GM19240 (cell line): ENCODE data around the gene CIPC.

Source experiments
- DNase-seq: peaks from one replicate; pipeline ENCODE4 v3.0.0; 2011; ENCODE audit warnings: low spot score; ENCODE audit not compliant: insufficient read length

The CIPC gene

DNA sequence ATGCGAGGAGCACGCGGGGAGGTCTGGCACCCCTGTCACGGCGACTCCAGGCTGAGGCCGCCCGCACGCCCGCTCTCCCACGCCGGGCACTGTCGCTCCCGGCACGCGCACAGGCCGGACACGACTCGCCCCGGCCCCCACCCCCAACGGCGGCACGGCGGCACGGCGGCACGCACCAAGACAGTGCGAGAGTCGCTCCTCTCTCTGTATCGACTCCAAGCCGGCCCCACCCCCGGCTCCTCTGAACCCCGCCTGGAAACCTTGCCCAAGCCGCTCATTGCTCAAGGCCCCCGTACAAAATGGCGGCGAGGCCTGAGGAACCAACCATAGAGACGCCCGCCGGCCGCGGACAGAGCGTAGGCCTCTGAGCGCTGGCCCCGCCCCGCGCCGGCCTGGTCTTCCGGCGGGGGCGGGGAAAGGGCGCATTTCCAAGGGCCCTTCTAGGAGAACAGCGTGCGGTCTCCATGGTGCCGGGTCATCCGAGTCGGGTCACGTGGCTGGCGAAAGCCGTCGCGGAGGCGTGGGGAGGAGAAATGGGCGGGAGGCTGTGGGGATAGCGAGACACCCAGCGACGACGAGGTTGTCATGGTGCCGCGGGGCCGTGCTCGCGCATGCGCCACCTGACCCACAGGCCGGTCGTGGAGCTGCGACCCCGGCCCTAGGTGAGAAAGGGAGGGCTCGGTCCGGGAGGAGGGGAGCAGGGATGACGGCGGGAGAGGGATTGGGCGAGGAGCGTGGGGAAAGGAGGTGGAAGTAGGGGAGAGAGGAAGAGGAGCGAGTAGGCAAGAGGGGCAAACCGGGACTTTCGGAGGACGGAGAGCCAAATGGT, at the start of gene CIPC:
Gene CIPC (plus strand): TSS at position 559 of the 829 bp plus-strand sequence. CDS start 7,451 bp downstream, outside the sequence.
- DNase-seq, result peak; percentile 86

DNA sequence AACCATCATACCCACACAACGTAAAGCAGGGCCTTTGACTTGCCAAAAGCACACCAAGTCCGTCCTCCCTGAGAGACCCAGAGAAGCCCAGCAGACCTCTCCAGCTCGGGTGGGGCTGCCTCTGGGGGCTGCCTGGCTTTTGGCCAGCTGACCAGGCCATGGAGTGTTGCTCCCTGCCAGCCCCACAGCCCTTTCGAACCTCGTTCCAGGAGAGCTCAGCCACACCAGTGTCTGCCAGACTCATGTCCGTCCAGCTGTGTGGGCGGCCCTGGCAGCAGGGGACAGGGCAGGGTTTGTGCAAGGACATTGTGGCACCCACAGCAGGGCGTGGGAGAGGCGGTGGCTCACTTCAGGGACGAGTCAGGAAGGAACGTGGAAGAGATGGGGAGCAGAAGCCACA, 46.9 kb upstream of the CIPC start:
- no peak for DNase-seq

DNA sequence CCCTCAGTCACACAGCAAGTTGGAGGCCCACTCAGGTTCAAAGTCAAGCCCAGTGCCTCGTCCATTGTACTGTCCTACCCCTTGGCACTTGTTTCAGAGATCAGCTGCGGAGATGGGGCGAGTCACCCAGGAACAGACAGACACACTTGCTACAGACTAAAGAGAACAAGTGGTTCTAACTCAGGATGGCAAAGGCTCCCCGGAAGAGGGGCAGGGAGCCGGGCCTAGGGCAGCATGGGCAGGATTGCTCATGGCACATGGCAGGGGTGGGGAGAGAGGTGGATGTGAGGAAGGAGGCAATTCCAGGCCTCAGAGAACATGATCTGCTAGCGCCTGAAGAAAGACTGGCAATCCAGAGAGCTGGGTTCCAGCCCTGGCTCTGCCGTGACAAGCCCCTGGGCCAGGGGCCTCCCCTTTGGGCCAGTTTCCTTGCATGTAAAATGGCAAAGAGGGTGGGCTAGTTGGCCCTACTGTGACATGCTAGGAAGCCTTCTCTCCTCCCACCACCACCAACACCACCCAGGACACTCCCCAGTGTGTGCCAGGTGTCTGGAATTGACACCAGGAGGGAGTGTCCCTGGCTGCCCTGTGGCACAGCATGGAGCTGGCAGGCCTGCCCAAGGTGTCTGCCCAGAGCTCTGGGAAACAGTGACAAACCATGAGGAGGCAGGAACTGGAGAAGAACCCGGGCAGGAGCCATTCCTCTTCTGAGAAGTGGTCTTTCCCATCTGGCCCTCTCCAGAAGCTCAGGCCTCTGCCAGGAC, 45.6 kb upstream of the CIPC start:
- DNase-seq, result no peak

GRCh38 chr14:77053046-77053841, 44.8 kb upstream of the CIPC start:
- peak; percentile 66 for DNase-seq

GRCh38 chr14:77055306-77055705, 42.8 kb upstream of the CIPC start:
- no peak for DNase-seq

- no peak for DNase-seq
These were observed 42.1 kb upstream of the CIPC start for GRCh38 chr14:77055981-77056380.

DNA sequence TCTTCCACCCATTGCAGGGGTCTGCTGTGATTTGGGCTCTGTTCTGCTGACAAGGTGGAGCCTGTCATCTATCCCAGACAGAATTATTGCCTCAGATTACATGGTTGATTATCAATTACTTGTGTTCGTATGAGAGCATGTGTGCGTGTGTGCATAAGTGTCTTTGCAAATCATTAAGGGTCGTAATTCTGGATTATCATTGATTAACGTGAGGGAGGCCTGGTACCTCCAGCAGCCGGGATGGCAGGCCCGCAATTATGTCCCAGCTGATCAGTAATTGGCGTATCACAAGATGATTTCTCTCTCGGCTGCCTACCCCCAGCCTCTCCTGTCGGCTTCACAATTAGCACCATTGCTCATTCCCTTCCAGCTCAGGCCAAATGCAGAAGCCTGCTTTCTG, 39.9 kb upstream of the CIPC start:
- no peak for DNase-seq

GRCh38 chr14:77058785-77059184, 39.3 kb upstream of the CIPC start:
- DNase-seq, result no peak

DNA sequence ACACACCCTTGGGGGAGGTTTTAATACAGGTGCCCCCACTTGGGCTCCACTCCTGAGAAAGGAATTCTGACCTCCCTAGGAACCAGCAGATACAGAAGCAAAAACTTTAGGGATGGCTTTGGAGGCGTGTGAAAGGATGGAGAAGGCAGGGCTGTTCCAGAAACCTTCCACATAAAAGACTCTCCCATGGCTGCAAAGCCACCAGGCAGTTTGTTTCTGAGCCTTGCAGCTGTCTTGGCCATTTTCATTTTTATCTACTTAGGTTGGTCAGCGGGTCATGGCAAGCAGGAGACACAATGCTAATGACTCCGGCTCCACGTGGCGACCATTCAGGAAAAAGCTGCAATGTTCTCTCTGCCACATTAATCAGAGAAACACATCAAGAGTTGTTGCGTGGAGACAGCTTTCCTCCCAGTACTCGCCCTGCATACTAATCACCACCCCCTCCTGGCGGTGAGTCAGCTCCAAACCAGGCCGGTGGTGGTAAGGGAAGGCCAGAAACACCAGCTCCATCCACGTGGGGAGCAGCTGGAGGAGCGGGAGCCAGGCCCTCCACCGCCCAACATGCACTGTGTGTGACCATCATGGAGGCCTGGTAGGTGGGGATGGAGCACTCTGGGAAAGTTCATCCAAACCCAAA, 38.7 kb upstream of the CIPC start:
- DNase-seq, result no peak

DNA sequence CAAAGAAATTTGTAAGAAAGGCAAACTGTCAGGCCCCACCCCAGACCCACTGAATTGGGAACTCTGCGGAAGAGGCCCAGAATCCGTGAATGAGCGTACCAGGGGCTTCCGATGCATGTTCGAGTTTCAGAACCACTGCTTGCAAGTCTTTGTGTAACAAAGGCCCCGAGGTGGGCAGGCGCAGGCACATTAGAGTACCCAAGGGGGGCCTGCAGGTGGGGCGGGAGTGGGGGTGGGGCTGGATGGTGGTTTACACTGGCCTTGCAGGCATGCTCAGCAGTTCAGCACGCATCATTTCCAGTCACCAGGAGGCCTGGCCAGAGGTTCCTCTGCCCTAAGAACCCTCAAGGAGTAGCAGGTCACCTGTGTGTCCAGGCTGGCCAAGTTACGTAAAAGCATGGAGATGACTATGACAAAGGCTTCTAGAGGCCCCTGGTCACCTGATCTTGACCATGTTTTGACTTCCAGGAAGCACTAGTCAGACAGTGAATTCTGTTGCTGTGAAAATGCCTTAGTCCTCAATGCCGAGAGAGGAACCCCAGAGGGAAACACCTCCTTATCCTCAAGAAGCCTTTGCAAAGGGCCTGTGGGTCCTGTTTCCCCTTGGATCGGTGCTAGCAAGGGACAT, 36.3 kb upstream of the CIPC start:
- DNase-seq, result no peak

DNA sequence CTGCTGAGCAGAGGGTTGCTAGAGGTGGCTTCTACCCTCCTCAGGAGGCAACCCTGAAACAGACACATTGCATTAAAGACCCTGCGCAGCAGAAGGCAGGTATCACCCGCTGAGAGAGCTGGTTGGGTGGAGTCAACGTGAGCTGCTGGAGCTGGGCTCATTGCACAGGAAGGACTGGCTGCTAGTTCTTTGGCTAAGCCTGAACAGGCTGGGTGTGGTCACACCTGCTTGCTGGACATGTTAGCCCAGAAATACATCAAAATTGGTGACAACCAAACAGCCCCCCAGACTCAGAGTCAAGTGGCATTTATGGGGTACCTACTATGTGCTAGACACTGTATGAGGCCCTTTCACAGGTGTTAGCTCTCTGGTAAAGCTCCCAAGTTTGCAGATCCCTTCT, 35.8 kb upstream of the CIPC start:
- no peak for DNase-seq

- no peak for DNase-seq
These were observed 34.4 kb upstream of the CIPC start for GRCh38 chr14:77063571-77064171.

GRCh38 chr14:77064521-77065178, 33.4 kb upstream of the CIPC start:
- DNase-seq, result no peak

DNA sequence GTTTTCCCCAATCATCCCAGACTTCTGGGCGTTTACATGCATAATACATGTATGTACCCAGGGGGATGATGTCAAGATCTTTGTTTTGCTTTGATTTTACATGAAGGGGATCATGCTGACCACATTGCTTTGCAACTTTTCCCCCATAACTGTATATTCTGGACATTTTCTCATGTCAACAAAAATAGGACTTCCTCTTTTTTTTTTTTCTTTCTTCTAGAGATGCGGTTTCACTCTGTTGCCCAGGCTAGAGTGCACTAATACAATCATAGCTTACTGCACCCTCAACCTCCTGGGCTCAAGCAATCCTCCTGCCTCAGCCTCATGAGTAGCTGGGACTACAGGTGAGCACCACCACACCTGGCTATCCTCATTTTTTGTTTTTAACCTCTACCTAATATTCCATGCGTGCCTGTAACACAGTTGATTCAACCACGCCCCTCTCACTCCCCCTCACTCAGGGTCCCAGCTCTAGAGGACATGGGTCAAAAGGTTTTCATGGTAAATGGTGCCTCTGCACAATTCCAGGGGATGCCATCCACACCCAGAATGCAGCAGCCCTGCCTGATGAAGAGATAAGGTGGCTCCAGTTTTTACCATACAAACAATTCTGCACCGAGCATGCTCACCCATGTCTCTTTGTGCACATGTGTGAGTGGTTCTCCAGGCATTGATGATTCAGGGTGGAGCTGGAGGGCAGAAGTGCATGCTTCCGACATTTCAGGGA, 32.0 kb upstream of the CIPC start:
- no peak for DNase-seq

DNA sequence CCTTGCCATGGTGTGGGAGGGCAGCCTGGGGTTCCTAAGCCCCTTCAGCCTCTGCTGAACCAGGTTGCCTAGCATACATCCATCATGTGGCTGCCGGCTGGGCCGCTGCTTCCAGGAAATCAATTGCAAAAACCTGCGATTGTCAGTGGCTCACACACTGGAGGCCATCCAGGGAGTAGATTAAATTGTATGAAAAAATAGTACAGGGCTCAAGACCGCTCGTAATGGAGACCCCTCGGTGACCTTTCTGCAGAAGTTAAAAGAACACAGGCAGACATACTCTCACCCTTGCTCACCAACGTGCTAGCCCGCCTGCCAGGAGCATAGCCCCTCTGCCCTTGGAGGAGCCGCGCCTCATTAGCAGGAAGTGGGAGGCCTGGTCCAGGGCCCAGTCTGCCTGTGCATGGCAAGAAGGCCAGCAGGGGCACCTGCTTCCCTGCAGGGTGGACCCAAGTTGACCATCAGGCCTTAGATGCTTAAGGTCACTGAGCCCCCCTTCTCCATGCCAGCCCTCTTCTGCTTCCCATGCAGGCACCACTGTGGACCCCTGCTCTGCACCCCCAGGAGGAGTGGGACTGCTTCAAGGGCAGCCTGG, 31.4 kb upstream of the CIPC start:
- no peak for DNase-seq

- no peak for DNase-seq
These were observed 30.2 kb upstream of the CIPC start for GRCh38 chr14:77067632-77068516.

DNA sequence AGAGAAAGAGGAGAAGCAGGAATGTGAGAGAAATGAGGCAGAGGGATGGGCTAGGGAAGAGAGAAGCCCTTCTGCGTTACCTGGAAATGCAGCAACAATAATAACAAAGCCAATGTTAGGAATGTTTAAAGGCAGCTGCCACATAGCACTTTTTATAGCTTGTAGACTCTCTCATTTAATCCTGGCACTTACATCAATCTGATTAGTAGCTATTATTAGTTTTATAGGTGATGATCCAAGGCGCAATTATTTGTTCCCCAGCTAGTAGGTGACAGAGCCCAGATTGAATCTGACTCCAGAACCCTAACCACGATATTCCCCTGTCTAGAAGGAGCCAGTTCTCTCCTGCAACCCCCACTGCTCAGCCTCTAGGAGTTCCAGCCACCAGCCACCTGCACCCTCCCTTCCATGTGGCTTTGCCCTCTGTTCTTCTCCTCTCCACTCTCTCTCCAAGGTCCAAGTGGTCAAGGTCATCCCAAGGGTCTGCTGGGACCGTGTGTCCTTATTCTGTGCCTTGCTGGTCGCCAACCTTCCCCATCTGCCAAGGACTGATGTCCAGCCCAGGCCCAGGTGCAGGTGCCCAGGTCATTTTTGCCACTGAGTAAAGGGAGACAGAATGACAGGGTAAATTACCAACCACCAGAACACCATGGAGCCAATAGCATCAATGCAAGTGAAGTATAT, 29.4 kb upstream of the CIPC start:
- DNase-seq, result no peak
